GM18508 (cell line): ENCODE measurements around the gene NPAS2.

Source experiments
- ATAC-seq: cut with Tn5 transposase; IDR thresholded peaks from one replicate; pipeline ENCODE4 v1.9.1; 2021; ENCODE audit warnings: moderate number of reproducible peaks; ENCODE audit not compliant: insufficient read depth, unreplicated experiment

Gene NPAS2

DNA sequence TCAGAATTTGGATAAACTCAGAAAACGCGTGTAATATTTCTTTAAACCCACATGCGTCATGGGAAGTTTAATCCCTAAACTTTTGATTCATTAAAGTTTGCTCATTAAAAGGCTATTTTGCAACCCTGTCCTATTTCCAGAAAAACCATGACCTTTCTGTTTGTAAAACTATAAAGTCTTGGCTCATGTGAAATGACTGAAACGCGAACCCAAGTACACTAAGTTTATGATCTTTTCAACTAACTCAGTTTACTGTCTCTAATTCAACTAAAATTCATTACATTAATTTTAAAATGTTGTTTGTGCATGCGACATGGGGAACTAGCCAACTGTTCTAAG lies 178.3 kb downstream of the NPAS2 start:
- no peak for ATAC-seq

DNA sequence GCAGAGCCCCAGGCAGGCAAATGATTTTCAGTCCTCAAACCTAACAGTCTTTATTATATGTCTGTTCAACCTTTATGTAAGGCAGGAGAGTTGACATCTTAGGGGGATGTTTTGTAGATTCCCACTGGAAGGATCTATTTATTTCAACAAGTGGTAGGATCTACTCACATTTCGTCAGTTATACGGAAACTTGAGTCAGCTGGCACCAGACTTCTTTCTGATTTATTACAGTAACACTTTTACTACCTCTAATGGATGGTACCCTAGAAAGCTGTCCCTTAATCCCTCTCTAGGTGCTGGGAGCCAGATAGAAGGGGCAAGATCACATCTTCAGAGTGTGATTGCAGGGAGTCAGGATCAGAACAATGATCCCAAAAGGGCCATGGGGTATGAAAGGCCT lies 180.1 kb downstream of the NPAS2 start:
- ATAC-seq = no peak

DNA sequence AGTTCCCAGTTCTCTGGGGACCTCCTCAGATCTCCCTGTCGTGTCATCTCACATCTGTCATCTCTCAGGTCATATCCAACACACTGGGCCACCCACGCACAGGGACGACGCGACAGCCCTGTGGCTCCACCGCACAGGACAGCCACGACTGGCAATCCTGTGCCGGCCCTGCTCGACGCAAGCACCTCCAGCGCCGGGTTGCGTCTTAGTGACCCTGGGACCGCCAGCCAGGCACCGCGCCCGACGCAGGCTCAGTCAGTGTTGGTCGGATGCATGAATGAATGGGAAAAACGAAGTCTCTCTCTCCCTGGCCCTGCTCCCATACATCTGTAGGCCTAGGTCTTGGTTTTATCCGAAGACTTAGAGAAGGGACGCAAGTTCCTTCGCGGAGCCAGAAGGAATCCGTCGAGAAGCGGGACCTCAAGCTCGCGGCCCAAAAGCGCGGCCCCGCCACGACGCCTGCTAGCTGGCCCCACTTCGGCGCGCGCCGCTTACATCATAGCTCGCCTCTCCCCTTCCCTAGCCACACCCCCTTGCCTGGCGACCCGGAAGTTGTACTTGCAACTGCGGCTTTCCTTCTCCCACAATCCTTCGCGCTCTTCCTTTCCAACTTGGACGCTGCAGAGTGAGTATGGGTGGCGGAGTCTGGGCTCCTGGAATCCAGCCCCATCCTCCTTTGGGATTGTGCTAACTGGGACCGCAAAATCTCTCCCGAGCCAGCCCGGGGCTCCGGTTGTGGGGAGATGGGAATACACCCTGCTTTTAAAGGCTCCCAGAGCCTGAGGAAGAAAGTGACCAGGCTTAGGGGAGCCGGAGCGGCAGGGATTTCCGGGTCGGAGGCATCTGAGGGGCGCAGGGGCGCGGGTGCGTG lies 182.0 kb downstream of the NPAS2 start, which contains the start of gene RPL31:
RPL31 (plus strand) TSS at position 599 of the 871 bp plus-strand sequence. CDS start 413 bp downstream, outside the sequence.
- peak; percentile 85 for ATAC-seq

DNA sequence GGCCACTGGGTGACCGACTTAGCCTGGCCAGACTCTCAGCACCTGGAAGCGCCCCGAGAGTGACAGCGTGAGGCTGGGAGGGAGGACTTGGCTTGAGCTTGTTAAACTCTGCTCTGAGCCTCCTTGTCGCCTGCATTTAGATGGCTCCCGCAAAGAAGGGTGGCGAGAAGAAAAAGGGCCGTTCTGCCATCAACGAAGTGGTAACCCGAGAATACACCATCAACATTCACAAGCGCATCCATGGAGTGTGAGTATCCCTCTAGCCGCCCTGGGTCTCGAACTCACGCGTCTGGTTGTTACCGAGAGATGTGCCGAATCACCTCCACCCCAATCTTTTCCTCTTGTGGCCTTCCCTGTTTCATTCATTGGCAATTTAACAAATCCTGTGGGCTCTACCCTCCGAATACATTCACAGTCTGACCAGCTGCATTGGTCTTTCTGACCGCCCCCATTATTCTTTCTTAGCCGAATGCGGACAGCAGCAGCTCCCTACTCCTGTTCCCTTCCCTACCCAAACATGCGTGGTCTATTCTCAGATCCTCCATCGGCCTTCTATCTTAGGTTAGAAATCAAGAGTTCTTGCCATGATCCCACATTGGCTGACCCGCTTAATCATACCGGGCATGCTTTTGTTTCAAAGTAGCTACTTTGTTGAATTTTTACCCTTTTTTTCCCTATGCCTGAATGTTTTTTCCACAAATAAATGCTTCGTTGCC lies 182.8 kb downstream of the NPAS2 start:
- no peak for ATAC-seq

DNA sequence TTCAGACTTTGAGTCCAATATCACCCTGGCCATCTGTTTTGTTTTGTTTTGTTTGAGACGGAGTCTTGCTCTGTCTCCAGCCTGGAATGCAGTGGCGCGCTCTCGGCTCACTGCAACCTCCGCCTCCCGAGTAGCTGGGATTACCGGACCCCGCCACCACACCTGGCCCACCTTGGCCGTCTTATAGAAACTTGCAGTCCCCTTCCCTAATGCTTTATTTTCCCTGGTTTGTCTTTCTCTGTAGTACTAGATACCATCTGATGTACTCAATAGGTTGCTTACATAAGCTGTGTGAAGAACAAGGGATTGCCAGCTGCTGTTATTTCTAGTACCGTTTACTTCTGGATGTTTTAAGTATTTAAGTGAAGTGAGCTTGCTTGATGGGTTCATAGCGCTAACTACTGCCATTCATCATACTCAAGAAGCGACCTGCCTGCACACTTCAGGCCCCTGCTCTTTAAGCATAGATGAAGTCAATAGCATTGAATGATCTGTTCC lies 183.4 kb downstream of the NPAS2 start:
- ATAC-seq = no peak

DNA sequence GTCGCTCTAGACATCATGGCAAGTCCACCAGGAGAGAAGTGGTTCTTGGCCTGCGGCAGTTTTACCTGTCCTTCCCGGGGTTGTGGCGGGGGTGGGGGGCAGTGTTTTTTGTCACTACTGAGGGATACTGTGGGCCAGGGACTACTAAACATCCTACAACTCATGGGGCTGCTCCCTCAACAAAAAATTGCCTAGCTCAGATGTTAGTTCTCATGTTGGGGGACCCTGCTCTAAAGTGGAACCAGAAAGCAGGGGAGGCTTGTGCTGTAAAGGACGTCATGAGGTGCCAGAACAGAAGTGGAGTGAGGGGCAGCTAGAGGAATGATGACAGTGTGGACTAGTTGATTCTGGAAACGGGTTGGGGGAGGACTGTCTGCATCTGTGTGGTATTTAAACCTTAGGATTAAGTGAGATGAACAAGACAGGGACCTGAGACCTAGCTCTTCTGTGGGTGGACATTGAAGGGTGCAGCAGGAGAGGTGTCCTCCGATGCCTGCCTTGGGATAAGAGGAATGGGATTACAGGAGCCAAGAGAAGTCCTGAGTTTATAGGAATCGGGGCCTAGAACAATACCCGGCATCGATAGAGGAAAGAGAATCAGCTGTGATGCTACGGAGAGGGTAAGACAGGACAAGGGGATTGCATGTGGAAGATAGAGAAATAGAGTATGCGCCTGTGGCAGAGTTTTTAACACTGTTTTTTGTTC lies 184.8 kb downstream of the NPAS2 start:
- ATAC-seq = no peak

DNA sequence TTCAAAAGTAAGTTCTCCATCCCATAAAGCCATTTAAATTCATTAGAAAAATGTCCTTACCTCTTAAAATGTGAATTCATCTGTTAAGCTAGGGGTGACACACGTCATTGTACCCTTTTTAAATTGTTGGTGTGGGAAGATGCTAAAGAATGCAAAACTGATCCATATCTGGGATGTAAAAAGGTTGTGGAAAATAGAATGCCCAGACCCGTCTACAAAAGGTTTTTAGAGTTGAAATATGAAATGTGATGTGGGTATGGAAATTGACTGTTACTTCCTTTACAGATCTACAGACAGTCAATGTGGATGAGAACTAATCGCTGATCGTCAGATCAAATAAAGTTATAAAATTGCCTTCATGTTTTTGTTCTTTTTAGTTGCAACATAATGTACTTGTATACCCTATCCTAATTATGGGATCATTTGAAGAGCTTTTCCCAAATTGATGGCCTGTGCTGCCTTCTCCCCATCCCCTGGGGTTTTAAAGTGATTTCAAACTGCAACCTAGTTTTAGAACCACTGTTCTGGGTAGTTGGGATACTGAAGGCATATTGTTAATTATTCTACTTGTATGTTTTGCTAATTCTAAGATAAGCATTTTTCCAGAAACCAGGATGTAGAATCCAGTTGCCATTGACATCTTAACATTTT lies 186.3 kb downstream of the NPAS2 start:
- no peak for ATAC-seq

DNA sequence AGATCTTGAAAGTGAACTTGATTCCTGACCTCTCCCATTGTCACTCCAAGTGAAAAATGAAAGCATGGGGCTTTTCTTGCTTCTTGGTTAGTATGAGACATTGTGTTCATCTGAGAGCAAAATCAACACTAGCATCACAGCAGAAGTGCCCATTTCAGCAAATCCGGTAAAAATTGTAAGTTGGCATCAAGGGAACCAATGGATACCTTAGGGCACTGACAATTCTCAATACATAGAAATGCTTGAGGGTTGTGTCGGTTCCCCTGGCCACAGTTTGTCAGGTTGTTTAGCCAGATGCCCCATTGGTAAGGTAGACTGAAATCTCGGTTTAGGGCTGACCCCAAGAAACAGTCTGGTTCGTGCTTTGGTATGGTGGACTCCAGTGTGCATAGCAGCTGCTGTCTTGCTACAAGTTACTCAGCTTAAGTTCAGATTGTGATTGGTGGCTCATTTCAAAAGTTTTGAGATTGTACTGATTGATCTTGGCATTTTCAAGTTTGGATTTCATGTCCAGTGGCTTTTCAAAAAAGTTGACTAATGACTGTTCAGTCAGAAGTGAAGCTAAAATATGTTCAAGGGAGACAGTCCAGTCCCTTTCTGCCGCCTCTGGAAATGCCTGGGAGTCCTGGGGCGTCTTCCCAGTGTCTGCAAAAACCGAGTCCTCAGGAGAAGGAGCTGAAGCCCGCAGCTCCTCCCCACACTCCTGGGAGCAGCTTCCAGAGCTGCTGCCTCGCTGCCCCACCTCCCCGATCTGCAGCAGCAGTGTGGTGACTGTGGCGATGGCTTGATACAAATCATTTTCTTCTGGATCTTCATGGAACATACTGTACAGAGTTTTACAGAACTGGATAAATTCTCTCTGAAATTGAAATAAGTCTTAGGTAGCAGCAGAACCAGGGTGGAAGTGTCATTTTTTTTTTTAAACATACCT lies 187.7 kb downstream of the NPAS2 start:
- no peak for ATAC-seq

DNA sequence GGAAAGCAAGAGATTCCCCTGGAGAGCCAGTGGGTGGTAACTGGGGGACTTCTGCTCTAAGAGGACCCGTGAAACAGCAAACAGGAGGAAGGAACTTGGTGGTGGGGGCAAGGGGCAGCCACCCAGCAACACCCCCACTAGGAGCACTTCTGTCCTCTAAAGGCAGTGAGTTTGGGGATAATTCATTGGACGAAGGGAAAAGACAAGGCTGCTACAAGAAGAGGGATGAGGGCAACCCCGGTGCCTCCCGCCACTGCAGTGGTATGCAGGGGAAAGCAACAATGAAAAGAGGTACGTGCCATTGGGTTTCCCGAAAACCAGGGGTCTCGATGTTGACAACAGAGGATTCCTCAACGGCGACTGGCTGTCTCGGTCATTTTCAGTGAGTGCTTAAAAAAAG lies 191.2 kb downstream of the NPAS2 start:
- no peak for ATAC-seq

DNA sequence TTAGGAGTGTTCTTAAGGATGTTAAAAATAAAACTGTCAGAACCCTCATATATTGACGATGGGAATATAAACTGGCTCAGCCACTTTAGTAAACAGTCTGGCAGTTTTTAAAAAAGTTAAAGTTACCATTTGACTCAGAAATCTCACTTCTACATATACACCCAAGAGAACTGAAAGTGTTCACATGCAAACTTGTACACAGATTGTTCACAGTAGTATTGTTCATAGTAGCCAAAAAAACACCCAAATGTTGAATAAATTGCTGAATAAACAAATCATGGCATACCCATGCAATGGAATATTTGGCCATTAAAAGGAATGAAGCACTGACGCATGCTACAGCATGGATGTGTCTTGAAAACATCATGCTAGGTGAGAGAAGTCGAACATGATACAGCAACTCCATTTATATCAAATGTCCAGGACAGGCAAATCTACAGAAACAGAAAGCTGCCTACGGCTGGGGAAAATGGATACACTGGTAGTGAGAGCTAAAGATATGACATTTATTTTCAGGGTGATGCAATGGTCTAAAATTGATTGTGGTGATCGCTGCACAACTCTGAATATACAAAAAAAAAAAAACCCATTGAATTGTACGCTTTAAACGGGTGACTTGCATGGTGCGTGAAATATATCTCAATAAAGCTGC lies 192.2 kb downstream of the NPAS2 start:
- ATAC-seq = peak; percentile 77

DNA sequence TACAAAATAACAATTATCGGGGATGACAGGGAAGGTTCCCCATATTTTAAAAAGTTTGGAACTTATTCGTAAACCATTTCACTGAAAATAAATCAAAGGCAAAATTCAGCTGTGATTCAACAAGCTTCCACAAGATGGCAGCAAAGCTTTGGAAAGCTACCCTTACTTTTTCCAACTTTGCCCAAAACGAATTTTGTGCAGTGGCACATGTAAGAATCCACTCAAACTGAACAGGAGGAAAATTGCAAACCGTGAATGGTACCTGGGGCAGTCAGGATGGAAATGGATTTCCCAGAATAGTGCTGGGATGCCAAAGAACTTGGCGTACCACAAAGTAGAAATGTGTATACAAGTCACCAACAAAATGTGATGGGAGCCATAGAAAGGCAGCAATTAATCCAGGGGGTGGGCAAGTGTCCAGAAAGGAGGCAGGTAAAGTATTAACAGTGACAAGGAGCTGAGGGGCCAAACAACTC lies 192.8 kb downstream of the NPAS2 start:
- no peak for ATAC-seq

DNA sequence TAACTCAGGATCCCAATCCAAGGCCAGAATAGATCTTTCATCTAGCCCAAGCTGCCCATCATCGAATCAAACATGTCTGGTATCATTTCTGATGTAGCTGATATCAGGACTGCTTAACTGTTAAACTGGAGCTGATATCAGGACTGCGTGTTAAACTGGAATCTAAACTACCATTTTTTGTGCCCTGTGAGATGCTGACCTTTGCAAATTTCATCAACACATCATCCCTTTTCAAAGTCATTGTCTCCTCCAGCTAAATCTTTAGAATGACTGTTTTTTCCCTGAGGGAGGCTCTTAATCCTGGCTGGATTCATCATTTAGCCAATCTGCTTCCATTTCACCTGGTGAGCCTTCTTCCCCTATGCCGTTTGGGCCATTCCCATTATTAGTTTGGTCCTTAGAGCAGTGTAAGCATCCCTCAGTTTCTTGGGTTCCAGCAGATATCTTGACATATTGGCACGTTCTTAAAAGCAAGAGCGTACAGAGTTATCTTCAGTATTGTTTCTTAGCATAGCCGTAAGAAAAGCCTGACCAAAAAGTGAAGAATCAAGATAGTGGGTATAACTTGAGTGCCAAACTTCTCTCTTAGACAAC lies 194.4 kb downstream of the NPAS2 start:
- no peak for ATAC-seq

DNA sequence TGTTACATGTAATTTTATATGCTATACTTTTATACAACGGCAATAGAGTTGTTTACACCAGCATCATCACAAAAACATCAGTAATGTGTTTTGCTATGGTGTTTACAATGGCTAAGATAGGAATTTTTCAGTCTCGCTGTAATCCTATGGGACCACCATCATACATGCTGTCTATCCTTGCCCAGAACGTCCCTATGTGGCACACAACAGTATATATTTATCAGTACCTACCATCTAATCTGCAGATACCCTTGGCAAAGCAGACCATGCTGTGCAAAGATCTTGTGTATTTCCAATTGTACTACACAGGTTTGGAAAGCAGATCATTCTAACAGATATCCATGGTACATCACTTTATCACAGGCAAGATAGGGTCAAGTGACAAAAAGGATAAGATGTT lies 197.4 kb downstream of the NPAS2 start:
- ATAC-seq = no peak

DNA sequence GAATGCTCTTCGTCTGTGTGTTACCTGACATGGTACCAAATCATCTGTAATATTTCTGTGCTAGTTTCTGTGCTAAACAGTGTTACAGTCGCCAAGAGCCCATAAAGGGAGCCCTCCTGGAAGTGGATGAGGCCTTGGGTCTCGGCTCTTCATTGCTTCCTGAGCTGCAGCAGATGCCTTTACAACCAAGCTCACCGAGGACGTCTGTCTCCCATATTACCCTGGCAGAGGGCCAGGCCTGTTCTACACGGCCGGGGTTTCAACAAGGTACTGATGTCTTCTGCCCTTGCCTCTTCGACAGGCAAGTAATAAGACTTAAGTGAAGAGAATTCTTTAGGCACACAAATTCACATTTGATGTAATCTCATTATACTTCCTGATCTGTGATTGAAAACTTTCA lies 199.0 kb downstream of the NPAS2 start:
- no peak for ATAC-seq

DNA sequence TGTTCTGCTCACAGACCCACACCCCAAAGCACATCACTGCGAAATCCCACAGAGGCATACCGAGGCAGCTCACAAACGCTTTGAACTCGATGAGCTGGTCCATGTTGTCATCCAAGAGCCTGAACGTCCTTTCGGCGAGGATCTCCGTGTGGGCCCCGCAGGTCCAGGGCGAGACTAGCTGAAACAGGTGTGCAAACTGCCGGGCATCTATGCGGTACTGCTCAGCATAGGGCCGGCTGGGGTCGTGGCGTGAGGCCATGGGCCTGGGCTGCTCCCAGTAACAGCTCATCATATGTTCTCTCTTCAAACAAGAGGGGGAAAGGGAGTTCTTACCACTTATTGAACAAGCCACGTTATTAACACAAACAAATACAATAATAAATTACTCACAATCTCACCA lies 202.3 kb downstream of the NPAS2 start:
- ATAC-seq = no peak

DNA sequence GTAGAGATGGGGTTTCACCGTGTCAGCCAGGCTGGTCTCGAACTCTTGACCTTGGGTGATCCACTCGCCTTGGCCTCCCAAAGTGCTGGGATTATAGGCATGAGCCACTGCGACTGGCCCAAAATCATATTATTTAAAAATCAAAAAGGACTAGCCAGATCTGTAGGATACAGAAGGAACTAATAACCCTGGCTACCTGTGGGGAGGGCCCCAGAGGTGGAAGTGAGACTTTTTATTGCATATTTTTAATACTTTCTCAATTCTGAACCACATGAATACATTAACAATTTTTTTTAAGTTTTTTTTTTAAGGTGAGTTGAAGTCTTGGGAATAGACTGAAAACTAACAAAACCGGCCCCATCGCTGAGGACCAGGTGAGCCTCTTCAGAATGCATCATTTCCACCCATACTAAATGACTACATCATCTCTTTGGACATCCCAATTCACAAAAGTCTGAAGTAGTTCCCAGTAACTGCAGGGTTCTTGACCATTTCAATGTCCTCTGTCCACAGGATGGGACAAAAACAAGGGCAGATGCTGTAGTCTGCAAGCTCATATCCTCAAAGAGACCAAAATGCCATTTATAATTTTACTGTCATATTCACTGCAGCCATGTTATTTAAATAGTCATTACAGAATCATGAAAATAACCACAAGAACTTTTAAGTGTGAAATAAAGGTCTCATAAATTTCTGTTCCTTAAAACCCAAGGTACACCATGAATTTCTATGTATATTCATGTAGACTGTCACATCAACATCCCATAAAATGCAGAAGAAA lies 203.6 kb downstream of the NPAS2 start:
- no peak for ATAC-seq

DNA sequence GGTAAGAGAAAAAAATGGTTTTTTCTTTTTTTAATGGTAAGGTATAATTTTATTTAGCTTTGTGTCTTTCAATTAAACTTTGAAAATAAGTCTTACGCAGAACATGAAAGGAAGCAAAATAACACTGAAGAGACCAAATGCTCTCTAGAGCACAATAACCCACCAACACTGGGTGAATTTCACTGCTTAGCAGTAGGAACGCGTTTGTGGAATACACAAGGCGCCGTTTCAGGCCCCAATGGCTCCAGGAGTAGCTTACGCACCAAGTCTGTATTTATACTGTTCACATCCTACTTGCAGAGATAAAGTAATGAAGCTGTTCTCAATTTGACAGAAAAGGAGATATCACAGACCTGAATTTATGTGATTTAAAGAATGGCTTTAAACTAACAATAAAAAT lies 205.6 kb downstream of the NPAS2 start:
- ATAC-seq = no peak

DNA sequence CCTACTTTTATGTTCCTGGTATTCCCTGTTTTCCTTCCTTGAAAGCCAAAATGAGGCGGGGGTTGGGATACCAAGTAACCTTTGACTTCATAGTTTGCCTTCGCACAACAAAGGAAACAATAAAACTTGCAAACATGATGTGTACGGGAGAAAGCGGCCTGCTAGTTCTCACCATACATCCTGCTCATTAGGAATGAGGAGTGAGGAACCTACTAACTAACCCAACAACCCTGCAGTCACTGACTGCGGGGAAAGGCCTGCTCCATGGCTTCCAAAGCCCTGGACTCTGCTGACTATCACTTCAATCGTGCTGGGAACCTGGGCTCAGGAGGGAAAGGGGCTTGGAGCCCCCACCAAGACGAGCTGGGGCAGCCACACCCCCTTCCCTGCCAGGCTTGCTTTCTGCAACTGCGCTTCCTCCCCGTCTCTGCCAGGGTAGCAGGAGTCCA lies 206.3 kb downstream of the NPAS2 start:
- no peak for ATAC-seq
